ENCODE measurements around the gene TNFAIP1. TPM values are rescaled to one million over a fixed set of nuclear protein-coding genes. Genes with fewer than 3 reads are reported as not detected.

TNFAIP1 gene
- total RNA-seq, 1 experiment from 2014 or later = 21.8 TPM

- Histone ChIP-seq H3K9me3 (ENCODE audit: control insufficient read depth, low read depth, low read length) (no peaks in the 10 kb centered on the region), H3K4me2 (ENCODE audit: insufficient read depth, insufficient read length, low read length) (no peak overlapping the region), H2AFZ (ENCODE audit: low read length) (no peak overlapping the region), H3K4ac (ENCODE audit: low read depth, low read length) (no peak overlapping the region), H3K79me2 (ENCODE audit: insufficient read depth, low read length) (no peaks in the 10 kb centered on the region), H2BK120ac (ENCODE audit: low read depth, low read length, poor library complexity, severe bottlenecking) (no peak overlapping the region), H3K18ac (ENCODE audit: insufficient read length, low read depth, low read length) (no peak overlapping the region), H4K8ac (replicated peaks; ENCODE audit: insufficient read length, low read depth, low read length) (no peak overlapping the region), H3K56ac (ENCODE audit: insufficient read length, low read depth, low read length) (no peak overlapping the region), H3K23me2 (ENCODE audit: insufficient read length, low read depth, low read length, poor library complexity, severe bottlenecking) (no peaks in the 10 kb centered on the region), H3K23ac (ENCODE audit: insufficient read length, low read depth, low read length) (no peak overlapping the region), H3K4me1 (ENCODE audit: insufficient read depth, low read length) (no peaks in the 10 kb centered on the region; the same call in 1 of the 2 replicates), H4K91ac (ENCODE audit: insufficient read length, low read depth, low read length) (no peak overlapping the region), H2BK12ac (ENCODE audit: insufficient read length, low read depth, low read length) (no peak overlapping the region), H2BK20ac (ENCODE audit: low read depth, low read length, poor library complexity, severe bottlenecking) (no peak overlapping the region), H3K9ac (ENCODE audit: extremely low read depth, insufficient read length, low read length) (no peak overlapping the region), H4K20me1 (ENCODE audit: control insufficient read depth, insufficient read depth, insufficient read length) (no peaks in the 10 kb centered on the region), H3K27me3 (ENCODE audit: insufficient read depth, low read length) (no peaks in the 10 kb centered on the region), H2BK15ac (ENCODE audit: low read depth, low read length) (no peak overlapping the region), H2BK5ac (ENCODE audit: insufficient read length, low read length) (no peak overlapping the region), H3K14ac (ENCODE audit: insufficient read depth, low read length) (no peak overlapping the region), H2AK5ac (ENCODE audit: insufficient read length, low read length) (no peak overlapping the region), H4K5ac (ENCODE audit: insufficient read length, low read depth, low read length) (no peak overlapping the region), H3K27ac (ENCODE audit: insufficient read length, low read depth, low read length) (no peak overlapping the region), H3K79me1 (ENCODE audit: insufficient read depth, low read depth, low read length, poor library complexity, severe bottlenecking) (no peaks in the 10 kb centered on the region), H3T11ph (ENCODE audit: low read length) (no peak overlapping the region)
- Mint-ChIP-seq H3K36me3 (ENCODE audit: insufficient read depth in 1 of 3, low read depth in 3 of 3) (no peaks in the 10 kb centered on the region), H3K4me1 (peaks cover 7 to 8% of the 10 kb centered on the region in 2 experiments), H3K27me3 (ENCODE audit: low read depth) (no peaks in the 10 kb centered on the region), H3K4me3 (no peak overlapping the region), H3K9me3 (no peaks in the 10 kb centered on the region), H3K27ac (no peak overlapping the region)
- no peak for TF ChIP-seq CTCF (conservative IDR thresholded peaks at IDR 0.05)
- DNase-seq = no peak
- no CpG with 5 or more reads among the region's 3 CpGs for whole genome bisulfite sequencing (ENCODE audit: extremely low coverage, insufficient read length, low lambda C conversion rate)
Observed at GRCh38 chr17:28298449-28298848, 37.1 kb upstream of the TNFAIP1 start.
